Activated T-cell treated with anti-CD3 and anti-CD28 coated beads, Interleukin-2, amount 50 U/mL, for 72 hours (primary cell): Measurements from ENCODE around the gene PCDHGA8. TPM values are rescaled to one million over a fixed set of nuclear protein-coding genes. Genes with fewer than 3 reads are reported as not detected.
"Not testable (repeated sequence)": the region's sequence is repeated elsewhere in the genome, so short reads cannot be mapped to it uniquely, and the experiment has no call there.

Source experiments
- ATAC-seq, 2 donors: fragments of 150-1000 bp; cut with Tn5 transposase; replicated peaks in 1 of 2; 2 replicates each; pipeline ENCODE4 v1.10.0; 2021; ENCODE audit warnings: moderate library complexity in 2 of 2, mild to moderate bottlenecking in 1 of 2
- DNase-seq, 2 donors: peaks; one replicate each; pipeline ENCODE4 v3.0.0; 2021 to 2022; ENCODE audit warnings: mixed read lengths in 1 of 2
- H3K27ac Mint-ChIP-seq: one replicate; pipeline ENCODE4 v1.8.0; 2022; ENCODE audit warnings: mild to moderate bottlenecking, moderate library complexity, mixed read lengths
- H3K27me3 Mint-ChIP-seq: one replicate; pipeline ENCODE4 v1.8.0; 2022; ENCODE audit warnings: low read depth, mixed read lengths
- H3K36me3 Mint-ChIP-seq, 2 donors: one replicate each; pipeline ENCODE4 v1.8.0; 2022; ENCODE audit warnings: mixed read lengths in 2 of 2, mild to moderate bottlenecking in 1 of 2; ENCODE audit not compliant: insufficient read depth in 2 of 2
- H3K4me1 Mint-ChIP-seq: one replicate; pipeline ENCODE4 v1.8.0; 2022; ENCODE audit warnings: low read depth, mixed read lengths
- H3K4me3 Mint-ChIP-seq, 2 donors: one replicate each; pipeline ENCODE4 v1.8.0; 2022; ENCODE audit warnings: mild to moderate bottlenecking in 2 of 2, mixed read lengths in 2 of 2, moderate library complexity in 2 of 2
- H3K9me3 Mint-ChIP-seq, 2 donors: one replicate each; pipeline ENCODE4 v1.8.0; 2022; ENCODE audit warnings: mixed read lengths in 2 of 2
- total RNA-seq, 2 donors: library from RNA; stranded (reverse); gene quantifications; one replicate each; pipeline ENCODE4 v1.2.3, GENCODE V29; 2022

The PCDHGA8 gene
- total RNA-seq, 2 donors from 2014 or later = not detected

DNA sequence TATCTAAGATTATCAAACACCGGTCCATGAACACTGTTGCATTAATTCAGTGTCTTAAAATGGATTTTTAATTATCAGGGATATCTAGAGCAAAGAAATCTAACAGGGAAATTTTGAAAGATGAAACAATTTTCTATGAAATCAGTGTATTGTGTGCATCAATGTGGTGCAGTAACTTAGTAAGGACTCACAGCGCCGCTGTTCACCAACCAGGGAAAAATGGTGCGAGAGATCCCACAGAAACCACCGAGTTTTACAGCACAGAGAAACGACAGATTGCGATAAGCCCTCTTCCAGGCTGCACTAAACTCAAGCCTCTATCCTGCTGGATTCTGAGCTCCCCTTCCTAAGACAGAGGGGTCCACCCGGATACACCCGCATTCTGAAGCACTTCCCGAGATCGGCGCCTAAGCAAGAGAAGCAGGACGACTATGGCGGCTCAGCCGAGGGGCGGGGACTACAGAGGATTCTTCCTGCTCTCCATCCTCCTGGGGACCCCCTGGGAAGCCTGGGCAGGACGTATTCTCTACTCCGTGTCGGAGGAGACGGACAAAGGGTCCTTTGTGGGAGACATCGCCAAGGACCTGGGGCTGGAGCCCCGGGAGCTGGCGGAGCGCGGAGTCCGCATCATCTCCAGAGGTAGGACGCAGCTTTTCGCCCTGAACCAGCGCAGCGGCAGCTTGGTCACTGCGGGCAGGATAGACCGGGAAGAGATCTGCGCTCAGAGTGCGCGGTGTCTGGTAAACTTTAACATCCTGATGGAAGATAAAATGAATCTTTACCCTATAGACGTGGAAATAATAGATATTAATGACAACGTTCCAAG lies 9.8 kb upstream of the PCDHGA8 start, which contains the start of gene PCDHGA7:
Gene PCDHGA7 (plus strand): TSS at position 274 of the 826 bp plus-strand sequence. CDS start 158 bp downstream, at position 432.
- H3K9me3 Mint-ChIP-seq = peaks cover 4 to 10% of the 10 kb centered on the region in 2 donors
- H3K4me3 Mint-ChIP-seq = peak within 1 kb of the TSS; percentile 62 to 75
- no peak for ATAC-seq
- H3K27me3 Mint-ChIP-seq = peaks cover 77% of the 10 kb centered on the region
- H3K27ac Mint-ChIP-seq = no peak within 1 kb of the TSS
- no peak for DNase-seq
- H3K4me1 Mint-ChIP-seq = peaks cover 9% of the 10 kb centered on the region
- peaks cover 12 to 26% of the 10 kb centered on the region in 2 donors for H3K36me3 Mint-ChIP-seq

GRCh38 chr5:141383345-141383744 lies 9.1 kb upstream of the PCDHGA8 start:
- H3K27ac Mint-ChIP-seq = no peak overlapping the region
- peaks cover 9% of the 10 kb centered on the region for H3K4me1 Mint-ChIP-seq
- no peak for ATAC-seq
- H3K4me3 Mint-ChIP-seq = peak overlapping the region in 1 of 2 donors; percentile 75
- H3K36me3 Mint-ChIP-seq = peaks cover 13 to 28% of the 10 kb centered on the region in 2 donors
- DNase-seq = no peak
- H3K27me3 Mint-ChIP-seq = peaks cover 79% of the 10 kb centered on the region
- peaks cover 5 to 12% of the 10 kb centered on the region in 2 donors for H3K9me3 Mint-ChIP-seq

DNA sequence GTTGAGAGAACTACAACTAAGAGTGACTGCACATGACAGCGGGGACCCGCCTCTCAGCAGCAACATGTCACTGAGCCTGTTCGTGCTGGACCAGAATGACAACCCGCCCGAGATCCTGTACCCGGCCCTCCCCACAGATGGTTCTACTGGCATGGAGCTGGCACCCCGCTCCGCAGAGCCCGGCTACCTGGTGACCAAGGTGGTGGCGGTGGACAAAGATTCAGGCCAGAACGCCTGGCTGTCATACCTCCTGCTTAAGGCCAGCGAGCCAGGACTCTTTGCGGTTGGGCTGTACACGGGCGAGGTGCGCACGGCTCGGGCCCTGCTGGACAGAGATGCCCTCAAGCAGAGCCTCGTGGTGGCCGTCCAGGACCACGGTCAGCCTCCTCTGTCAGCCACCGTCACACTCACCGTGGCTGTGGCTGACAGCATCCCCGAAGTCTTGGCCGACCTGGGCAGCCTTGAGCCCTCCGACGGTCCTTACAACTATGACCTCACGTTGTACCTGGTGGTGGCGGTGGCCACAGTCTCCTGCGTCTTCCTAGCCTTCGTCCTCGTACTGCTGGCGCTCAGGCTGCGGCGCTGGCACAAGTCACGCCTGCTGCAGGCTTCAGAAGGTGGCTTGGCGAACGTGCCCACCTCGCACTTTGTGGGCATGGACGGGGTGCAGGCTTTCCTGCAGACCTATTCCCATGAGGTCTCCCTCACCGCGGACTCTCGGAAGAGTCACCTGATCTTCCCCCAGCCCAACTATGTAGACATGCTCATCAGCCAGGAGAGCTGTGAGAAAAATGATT lies 7.8 kb upstream of the PCDHGA8 start:
- DNase-seq = no peak
- Mint-ChIP-seq H3K9me3 (peaks cover 11 to 14% of the 10 kb centered on the region in 2 donors), H3K4me1 (peaks cover 9% of the 10 kb centered on the region), H3K4me3 (no peak overlapping the region), H3K36me3 (peaks cover 15 to 40% of the 10 kb centered on the region in 2 donors), H3K27ac (no peak overlapping the region), H3K27me3 (peaks cover 82% of the 10 kb centered on the region)
- no peak for ATAC-seq

- Mint-ChIP-seq H3K4me3 (peak within 1 kb of the TSS; percentile 43 to 51), H3K27me3 (peaks cover 87% of the 10 kb centered on the region), H3K9me3 (peaks cover 16 to 20% of the 10 kb centered on the region in 2 donors), H3K36me3 (peaks cover 24 to 45% of the 10 kb centered on the region in 2 donors)
- H3K27ac Mint-ChIP-seq, H3K4me1 Mint-ChIP-seq: not testable (repeated sequence)
- DNase-seq (peak in 1 of 2 donors; percentile 30), ATAC-seq (peak; percentile 41 to 65)
Measured at GRCh38 chr5:141387557-141388311, 4.7 kb upstream of the PCDHGA8 start, which contains the start of gene PCDHGB4. PCDHGB4 (plus strand) TSS chr5:141387698; CDS start chr5:141387885, 187 bp downstream.

- peaks cover 22 to 48% of the 10 kb centered on the region in 2 donors for H3K36me3 Mint-ChIP-seq
- peaks cover 85% of the 10 kb centered on the region for H3K27me3 Mint-ChIP-seq
- H3K9me3 Mint-ChIP-seq = peaks cover 14 to 20% of the 10 kb centered on the region in 2 donors
- peaks cover 6% of the 10 kb centered on the region for H3K4me1 Mint-ChIP-seq
- H3K4me3 Mint-ChIP-seq = no peak overlapping the region
- DNase-seq = no peak
- no peak overlapping the region for H3K27ac Mint-ChIP-seq
- no peak for ATAC-seq
Measured at GRCh38 chr5:141388661-141389060, 3.8 kb upstream of the PCDHGA8 start.

- Mint-ChIP-seq H3K4me1 (peaks cover 6% of the 10 kb centered on the region), H3K4me3 (no peak overlapping the region), H3K36me3 (peaks cover 23 to 49% of the 10 kb centered on the region in 2 donors), H3K9me3 (peaks cover 16 to 23% of the 10 kb centered on the region in 2 donors), H3K27ac (no peak overlapping the region), H3K27me3 (peaks cover 85% of the 10 kb centered on the region)
- ATAC-seq = no peak
- DNase-seq = no peak
Measured at GRCh38 chr5:141389153-141390042, 3.0 kb upstream of the PCDHGA8 start.

DNA sequence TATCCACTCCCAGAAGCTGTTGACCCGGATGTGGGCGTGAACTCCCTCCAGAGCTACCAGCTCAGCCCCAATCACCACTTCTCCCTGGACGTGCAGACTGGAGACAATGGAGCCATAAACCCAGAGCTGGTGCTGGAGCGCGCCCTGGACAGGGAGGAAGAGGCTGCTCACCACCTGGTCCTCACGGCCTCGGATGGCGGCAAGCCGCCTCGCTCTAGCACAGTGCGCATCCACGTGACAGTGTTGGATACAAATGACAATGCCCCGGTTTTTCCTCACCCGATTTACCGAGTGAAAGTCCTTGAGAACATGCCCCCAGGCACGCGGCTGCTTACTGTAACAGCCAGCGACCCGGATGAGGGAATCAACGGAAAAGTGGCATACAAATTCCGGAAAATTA lies 834 bp downstream of the PCDHGA8 start:
- no peak overlapping the region for H3K4me3 Mint-ChIP-seq
- peaks cover 16% of the 10 kb centered on the region in 2 donors for H3K9me3 Mint-ChIP-seq
- DNase-seq = no peak
- H3K27me3 Mint-ChIP-seq = peaks cover 74% of the 10 kb centered on the region
- no peak overlapping the region for H3K27ac Mint-ChIP-seq
- peaks cover 6% of the 10 kb centered on the region for H3K4me1 Mint-ChIP-seq
- ATAC-seq = no peak
- H3K36me3 Mint-ChIP-seq = peaks cover 16 to 44% of the 10 kb centered on the region in 2 donors

DNA sequence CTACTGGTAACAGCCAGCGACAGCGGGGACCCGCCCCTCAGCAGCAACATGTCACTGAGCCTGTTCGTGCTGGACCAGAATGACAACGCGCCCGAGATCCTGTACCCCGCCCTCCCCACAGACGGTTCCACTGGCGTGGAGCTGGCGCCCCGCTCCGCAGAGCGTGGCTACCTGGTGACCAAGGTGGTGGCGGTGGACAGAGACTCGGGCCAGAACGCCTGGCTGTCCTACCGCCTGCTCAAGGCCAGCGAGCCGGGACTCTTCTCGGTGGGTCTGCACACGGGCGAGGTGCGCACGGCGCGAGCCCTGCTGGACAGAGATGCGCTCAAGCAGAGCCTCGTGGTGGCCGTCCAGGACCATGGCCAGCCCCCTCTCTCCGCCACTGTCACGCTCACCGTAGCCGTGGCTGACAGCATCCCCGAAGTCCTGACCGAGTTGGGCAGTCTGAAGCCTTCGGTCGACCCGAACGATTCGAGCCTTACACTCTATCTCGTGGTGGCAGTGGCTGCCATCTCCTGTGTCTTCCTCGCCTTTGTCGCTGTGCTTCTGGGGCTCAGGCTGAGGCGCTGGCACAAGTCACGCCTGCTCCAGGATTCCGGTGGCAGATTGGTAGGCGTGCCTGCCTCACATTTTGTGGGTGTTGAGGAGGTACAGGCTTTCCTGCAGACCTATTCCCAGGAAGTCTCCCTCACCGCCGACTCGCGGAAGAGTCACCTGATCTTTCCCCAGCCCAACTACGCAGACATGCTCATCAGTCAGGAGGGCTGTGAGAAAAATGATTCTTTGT lies 2.2 kb downstream of the PCDHGA8 start:
- DNase-seq, ATAC-seq, H3K4me1 Mint-ChIP-seq, H3K27ac Mint-ChIP-seq, H3K4me3 Mint-ChIP-seq: not testable (repeated sequence)
- Mint-ChIP-seq H3K36me3 (peaks cover 19 to 32% of the 10 kb centered on the region in 2 donors), H3K9me3 (peaks cover 10 to 12% of the 10 kb centered on the region in 2 donors), H3K27me3 (peaks cover 73% of the 10 kb centered on the region)

GRCh38 chr5:141397756-141398551 lies 5.5 kb downstream of the PCDHGA8 start, which contains the start of gene PCDHGB5:
PCDHGB5 (plus strand) TSS chr5:141397947; CDS start chr5:141398128, 181 bp downstream.
- H3K4me3 Mint-ChIP-seq = peak within 1 kb of the TSS; percentile 70
- ATAC-seq (peak; percentile 70 to 81), DNase-seq (peak; percentile 38 to 51)
- H3K27ac Mint-ChIP-seq, H3K4me1 Mint-ChIP-seq, H3K9me3 Mint-ChIP-seq: not testable (repeated sequence)
- H3K27me3 Mint-ChIP-seq = peaks cover 72% of the 10 kb centered on the region
- peaks cover 15 to 29% of the 10 kb centered on the region in 2 donors for H3K36me3 Mint-ChIP-seq

DNA sequence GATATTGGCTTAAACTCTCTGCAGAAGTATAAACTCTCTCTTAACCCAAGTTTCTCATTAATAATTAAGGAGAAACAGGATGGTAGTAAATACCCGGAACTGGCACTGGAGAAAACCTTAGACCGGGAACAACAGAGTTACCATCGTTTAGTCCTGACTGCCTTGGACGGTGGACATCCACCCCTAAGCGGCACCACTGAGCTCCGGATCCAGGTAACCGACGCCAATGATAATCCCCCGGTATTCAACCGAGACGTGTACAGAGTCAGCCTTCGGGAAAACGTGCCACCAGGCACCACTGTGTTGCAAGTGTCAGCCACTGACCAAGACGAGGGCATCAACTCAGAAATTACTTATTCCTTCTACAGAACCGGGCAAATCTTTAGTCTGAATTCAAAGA lies 6.2 kb downstream of the PCDHGA8 start:
- Mint-ChIP-seq H3K4me3 (peak overlapping the region in 1 of 2 donors; percentile 6), H3K9me3 (peaks cover 6 to 8% of the 10 kb centered on the region in 2 donors), H3K36me3 (peaks cover 15 to 23% of the 10 kb centered on the region in 2 donors), H3K4me1 (peaks cover 8% of the 10 kb centered on the region), H3K27me3 (peaks cover 72% of the 10 kb centered on the region), H3K27ac (no peak overlapping the region)
- no peak for DNase-seq
- no peak for ATAC-seq
